Renal cortical epithelial cell (primary cell): ENCODE data around the gene SERPINA1. TPM values are rescaled to one million over a fixed set of nuclear protein-coding genes. Genes with fewer than 3 reads are reported as not detected.
"Not testable (repeated sequence)": the region's sequence is repeated elsewhere in the genome, so short reads cannot be mapped to it uniquely, and the experiment has no call there.

ENCODE experiments used
- DNase-seq: peaks from one replicate; pipeline ENCODE4 v3.0.0-alpha.2; 2011; ENCODE audit warnings: low read depth
- total RNA-seq: library from RNA; depleted of rRNA; stranded (reverse); fragments of >200 nt; gene quantifications from 2 replicates; pipeline ENCODE4 v1.2.3, GENCODE V29; 2014

The SERPINA1 gene
- total RNA-seq: 32.1 and 137 TPM in 2 replicates

DNA sequence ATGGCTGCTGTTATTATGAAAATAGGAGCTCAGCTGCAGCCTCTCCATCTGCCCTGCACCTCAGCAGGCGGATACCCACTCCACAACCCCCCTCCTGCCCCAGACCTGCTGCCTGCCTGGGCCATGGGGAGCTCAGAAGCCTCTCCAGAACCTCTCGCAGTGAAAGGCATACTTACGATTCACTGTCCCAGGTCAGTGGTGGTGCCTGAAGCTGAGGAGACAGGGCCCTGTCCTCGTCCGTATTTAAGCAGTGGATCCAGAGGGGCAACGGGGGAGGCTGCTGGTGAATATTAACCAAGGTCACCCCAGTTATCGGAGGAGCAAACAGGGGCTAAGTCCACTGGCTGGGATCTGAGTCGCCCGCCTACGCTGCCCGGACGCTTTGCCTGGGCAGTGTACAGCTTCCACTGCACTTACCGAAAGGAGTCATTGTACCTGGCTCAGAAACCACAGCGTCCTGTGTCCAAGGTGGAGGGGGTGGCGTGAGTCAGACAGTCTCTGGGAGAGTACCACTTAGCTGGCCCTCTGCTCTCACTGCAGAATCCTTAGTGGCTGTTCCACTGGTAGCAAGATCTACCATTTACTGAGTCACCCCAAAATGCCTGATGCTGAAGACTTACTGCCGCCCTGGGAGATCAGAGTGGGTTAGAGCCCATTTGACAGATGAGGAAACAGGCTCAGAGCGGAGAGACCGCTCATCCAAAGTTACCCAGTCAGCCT lies at the start of gene SERPINA1:
TSS of gene SERPINA1 (minus strand) at position 219 of the 720 bp plus-strand sequence. CDS start 5,365 bp downstream, outside the sequence.
- DNase-seq: peak; percentile 91

DNA sequence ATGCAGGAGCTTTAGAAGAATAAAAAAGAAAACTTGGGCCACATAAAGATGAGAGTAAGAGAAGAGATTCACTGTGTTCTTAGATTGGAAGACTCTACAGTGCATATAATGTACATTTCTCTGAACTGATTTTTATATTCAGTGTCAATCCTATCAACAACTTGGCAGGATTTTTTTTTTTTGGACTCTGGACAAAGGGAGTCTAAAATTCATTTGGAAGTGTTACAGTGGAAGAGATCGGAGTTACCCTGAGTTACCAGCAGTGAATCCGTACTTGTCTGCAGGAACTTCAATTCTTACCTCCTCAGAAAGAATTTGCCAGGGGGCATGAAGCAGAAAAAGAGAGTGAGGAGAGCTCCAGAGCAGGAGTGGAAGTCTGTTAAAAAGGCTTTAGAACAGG lies 40.2 kb upstream of the SERPINA1 start:
- DNase-seq: no peak

DNA sequence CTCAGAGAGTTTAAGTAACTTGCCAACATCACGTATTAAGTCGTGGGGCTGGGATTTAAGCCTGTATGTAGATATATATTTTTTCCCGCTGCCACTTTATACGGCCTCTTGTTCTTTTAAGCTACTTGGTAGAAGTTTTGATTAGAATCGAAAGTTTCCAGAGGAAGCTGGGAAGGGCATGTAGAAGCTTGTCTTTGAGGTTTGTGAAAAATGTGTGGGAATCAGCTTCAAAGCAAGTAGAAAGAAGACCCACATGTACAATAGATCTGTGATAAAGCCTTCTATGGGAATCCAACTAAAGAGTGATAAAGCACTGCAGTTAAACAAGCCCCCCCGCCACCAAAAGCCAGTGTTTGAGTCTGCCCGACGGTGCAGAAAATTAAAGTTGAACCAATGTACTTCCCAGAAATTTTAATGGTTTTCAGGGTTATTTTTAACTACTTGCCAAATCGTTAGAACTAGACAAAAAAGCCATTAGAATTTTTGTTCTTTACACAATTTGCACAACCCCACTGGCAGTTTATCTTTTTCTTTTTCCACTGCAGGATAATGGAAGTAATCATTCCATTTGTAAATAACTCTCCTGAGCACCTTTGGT lies 38.7 kb upstream of the SERPINA1 start:
- no peak for DNase-seq

DNA sequence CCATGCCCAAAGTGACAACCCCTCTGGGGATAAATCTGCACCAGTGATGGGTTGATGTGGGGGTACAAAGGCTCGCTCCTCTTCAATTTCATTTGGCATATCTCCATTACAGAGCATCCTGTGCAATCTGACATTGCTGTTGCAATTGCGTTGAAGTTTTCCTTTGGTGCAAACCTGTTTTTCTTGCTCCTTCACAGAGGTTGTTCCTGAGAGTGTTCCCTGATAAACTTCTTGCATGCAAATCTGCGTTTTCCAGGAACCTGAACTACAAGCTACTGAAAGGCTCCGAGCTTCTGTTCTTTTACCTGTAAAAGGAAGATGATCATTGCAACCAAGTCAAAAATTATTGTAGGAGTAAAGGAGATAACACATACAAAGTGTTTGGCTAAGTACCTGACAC lies 38.1 kb upstream of the SERPINA1 start:
- no peak for DNase-seq

DNA sequence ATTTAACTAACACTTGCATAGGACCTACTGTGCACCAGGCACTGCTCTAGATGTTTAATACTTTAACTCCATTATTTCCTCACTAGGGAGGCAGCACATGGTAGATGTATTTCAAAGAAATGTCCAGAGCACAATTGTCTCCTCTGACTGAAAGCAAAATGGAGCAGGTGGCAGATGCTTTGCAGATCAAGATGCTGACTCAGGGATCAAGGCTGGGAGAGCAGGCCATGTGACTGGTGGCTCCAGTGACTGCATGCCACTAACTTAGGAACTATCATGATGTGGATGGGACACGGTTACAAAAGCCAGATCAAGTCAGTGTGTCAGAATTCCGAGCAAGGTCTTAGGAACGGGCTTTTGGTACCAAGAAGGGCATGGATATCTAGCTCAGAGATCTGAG lies 36.0 kb upstream of the SERPINA1 start:
- no peak for DNase-seq

DNA sequence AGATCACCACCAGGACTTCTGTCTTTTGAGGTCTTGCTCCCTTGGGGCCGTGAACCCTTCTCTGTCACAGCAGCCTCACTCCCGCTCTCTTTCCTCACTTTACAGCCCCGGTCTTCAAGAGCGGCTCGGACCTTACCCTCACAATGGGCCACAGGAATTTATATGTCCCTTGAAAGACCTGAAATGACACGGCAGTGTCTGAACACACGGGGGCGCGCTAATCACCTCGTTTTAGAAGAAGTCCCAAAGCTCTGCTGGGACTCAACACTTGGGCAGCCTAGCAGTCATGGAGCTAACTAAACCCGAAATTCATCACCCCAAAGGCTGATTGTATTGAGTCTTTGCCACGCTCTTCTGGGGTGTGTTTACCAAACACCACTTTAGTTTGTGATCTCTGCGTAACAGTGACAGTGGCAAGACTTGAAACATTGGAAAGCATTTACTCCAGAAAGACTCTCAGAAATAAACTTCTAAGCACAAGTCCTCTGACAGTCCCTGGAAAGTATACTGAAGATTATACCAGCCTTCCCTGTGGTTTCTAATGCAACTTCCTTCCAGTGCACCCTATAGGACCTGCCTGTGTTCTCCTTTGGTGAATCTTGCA lies 35.2 kb upstream of the SERPINA1 start:
- DNase-seq: peak; percentile 68

DNA sequence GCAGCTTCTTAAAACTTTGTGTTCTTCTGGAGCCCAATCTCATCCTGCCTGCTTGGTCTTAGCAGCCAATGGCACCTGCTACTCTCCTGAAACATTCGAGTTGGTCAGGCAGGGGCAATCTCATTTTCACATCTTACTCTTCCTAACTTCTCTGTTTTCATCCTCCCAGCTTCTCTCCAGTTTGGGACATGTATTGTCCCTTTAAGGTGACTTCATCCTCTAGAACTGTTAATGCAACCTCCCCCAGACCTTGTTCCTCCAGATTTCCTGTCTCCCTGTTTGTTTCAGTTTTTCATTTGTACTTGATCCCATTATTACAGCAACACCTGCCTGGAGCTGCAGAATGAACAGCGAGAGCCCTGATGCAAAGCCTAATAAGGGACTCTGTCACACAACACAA lies 32.9 kb upstream of the SERPINA1 start:
- DNase-seq: no peak

DNA sequence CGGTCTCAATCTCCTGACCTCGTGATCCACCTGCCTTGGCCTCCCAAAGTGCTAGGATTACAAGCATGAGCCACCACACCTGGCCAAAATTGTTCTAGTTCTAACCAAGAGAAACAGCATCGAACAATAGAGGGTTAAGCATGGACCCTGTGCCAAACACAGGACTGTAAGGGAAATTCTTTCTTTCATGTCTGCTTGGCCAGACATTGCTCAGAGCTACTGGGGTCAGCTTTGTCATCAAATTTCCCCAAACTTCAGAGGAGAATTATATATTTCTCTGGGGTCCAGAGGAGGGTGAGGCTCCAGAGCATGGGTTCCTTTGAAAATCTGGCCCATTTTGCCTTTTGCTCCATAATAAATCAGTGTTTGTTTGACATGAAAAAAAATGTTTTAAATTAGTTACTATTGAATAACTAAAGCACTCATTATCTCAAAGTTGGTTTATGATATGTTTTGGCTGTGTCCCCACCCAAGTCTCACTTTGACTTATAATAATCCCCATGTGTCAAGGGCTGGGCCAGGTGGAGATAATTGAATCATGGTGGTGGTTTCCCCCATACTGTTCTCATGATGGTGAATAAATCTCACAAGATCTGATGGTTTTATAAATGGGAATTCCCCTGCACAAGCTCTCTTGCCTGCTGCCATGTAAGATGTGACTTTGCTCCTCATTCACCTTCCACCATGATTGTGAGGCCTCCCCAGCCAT lies 29.2 kb upstream of the SERPINA1 start:
- not testable (repeated sequence) for DNase-seq

DNA sequence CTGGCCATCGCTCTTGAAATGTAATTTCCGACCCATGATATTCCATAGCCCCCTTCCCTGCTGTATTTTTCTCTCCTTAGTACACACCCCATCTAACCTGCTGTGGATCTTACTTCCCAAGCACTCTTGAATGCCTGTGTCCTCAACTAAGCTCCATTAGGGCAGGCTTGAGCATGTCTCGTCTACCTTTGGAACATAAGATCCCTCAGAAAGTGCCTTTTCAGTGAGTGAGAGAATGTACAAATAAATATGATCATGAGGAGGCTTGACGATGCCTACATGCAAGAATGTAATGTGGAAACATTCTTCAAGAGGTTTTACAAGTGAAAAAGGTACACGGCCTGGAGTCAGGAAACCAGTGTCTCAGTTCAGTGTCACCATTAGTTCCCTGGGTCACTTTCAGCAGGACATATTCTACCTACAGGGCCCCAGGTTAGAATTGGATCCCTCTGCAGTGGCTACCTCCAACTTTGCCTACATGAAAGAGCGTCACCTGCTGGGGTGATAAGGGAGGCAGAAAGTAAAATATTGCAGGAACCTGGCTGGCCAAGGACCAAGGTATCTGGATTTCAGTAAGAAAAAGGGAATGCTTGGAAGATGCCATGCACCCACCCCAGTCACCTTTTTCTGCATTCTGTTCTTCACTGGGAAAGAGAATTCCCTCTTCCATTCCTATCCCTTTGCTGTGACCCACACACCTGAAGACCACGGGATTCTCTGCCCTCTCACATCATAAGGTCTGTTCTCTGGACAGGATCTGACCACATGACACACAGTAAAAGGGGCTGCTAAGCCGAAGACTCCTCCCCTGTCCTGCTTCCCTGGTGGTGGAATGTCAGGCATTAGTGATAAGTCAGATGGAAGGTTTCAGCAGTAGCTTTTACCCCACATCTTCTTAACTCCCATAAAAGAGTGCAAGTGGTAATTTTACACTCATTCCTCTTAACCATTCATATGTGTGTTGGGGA lies 24.6 kb upstream of the SERPINA1 start:
- no peak for DNase-seq

DNA sequence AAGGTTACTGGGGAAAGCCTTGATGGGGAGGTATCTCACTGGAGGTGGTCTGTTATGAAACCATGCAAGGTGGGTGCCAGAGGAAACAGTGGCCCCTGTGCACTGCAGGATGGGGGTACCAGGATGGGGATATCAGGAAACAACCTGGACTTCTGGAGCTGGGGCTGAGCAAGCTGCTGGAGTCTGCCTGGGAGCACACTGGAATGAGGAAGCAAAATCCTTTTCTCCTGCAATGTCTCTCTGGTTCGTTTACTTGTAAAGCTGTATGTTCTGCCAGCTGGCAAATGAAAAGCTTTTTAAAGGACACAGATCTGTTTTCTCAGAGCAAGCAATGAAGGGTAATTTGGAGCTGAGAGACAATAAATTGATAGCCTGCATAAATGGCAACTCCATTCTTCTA lies 23.2 kb upstream of the SERPINA1 start:
- DNase-seq: peak; percentile 57

DNA sequence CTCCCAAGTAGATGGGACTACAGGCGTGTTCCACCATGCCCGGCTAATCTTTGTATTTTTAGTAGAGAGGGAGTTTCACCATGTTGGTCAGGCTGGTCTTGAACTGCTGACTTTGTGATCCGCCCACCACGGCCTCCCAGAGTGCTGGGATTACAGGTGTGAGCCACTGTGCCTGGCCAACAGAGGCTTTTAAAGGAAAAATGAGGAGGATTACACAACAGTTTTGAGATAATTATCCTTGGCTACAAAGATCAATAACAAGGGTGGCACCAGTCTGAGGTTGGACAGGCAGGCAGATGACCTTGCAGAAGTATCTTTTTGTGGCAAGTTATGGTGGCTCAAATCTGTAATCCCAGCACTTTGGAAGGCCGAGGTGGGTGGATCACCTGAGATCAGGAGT lies 21.0 kb upstream of the SERPINA1 start:
- DNase-seq: not testable (repeated sequence)

DNA sequence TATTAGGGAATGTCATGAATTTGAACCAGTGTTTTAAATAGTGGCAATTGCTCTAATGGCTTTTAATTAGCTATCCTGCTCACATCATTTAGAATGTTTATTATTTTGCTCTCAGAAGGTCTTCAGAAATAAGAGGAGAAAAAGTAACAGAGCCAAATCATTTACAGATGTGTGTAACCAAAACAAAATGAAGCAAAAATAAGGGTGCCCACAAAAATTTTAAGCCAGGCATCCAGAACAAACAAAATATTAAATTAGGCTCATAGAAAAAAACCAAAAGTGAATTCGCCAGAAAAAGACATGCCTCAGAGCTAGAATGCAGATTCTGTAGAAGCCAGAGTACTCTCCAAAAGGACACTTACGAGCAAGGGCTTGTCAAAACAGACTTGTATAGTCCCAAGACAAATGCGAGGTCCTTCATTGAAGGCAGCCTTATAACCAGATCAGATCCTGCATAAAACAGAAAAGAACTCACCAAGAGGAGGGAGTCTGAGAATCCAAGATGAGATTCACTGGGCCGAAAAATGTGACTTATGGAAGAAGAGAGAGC lies 20.2 kb upstream of the SERPINA1 start:
- no peak for DNase-seq

DNA sequence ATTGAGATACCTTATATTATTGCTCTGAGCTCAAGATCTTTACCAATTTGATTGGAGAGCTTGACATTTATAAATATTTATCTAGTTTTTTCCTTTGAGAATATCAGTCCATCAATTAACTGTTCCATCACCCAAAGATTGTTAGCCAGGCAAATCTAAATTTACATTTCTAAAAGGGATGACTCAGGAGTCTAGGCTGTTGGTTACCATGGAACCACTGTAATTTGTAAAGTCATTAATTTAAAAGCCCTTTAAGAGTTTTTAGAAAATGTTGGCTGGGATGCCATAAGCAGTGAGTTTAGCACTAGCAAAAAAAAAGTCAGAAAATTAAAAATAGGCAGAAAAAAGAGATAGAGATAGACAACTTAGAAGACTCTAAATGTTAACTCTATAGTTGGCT lies 19.5 kb upstream of the SERPINA1 start:
- peak; percentile 41 for DNase-seq

DNA sequence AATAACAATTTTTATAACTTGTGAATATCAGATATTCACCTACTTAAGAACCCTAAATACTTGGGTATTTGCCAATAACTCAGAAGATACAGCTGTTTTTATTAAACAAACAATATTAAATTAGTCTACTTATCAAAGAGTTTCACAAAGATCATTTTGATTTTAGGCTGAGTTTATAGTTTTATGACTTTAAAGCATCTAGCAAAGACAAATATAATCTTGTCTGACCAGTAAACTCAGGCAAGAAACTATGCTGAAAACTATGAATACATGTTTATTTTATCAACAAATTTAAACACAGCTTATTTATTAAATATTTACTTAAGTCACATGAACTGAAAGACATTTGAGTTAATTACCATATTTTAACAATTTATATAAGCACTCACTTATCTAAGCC lies 18.5 kb upstream of the SERPINA1 start:
- no peak for DNase-seq

DNA sequence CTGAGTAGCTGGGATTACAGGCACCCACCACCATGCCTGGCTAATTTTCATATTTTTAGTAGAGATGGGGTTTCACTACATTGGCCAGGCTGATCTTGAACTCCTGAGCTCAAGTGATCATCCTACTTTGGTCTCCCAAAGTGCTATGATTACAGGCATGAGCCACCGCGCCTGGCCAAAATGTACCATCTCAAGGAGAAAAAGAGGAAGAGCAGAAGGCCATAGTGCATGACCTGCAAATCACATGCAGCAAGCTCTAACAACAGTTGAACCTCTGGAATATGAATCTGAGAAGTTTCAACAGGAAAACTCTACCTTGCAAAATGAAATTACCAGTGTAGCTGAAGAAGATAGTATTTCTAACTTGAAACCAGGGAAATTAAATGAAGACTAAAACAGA lies 17.1 kb upstream of the SERPINA1 start:
- DNase-seq: no peak

DNA sequence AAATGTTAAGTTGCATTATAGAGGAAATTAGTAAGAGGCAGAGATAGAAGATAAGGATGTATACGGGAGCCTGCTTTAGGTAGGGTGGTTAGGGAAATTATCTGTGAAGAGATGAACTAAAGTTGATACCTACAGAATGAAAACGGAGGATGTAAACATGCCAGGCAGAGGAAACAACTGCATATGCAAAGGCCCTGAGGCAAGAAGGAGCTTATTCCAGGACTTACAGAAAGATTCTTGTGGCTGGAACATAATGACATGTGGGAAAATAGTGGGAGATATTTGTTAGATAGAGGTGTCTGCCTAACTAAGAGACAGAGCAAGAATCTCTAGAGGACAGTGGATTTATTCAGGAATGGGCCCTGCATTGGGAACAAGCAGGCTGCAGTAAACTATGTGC lies 16.2 kb upstream of the SERPINA1 start:
- no peak for DNase-seq

DNA sequence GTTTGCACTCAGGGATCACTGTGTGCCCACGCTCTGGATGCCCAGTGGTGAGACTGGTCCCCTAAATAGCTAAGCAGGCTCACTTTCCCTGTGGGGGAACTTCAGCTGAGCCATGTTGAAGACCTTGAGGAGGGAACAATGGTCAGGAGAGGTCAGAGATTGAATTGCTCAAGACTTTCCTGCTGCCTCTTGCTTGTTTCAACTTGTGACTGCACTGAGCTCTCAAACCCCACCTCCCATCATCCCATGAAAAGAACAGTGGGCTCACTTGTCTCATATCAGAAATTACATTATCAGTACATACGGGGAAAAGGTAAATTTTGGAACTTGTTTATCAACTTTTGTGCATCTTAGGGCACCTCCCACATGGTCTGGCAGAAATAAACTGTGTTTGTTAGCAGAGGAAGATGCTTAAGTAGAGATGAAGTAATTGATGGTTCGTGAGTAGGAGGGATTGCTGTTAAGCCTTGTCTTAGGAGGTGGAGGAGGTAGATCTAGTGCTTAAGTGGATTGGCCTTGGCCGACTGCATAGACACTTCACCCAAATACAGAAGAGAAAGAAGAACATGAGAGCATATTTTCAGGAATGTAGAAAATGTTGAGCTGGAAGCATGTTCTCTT lies 15.0 kb upstream of the SERPINA1 start:
- no peak for DNase-seq

DNA sequence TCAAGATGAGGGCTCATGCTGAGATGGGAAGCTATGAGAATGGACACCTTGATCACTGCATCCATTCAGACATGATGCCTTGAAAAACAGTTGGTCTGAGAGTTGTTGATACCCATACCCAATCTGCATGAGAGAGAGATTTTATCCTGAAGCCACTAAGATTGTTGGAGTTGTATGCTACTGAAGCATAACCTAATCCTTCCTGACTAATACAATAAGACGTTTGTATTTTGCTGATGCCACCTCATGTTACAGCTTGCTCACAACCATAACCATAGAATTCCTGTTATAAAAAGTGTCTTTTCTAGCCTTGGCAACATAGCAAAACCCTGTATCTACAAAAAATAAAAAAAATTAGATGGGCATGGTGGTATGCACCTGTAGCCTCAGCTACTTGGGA lies 12.7 kb upstream of the SERPINA1 start:
- DNase-seq: peak; percentile 32

DNA sequence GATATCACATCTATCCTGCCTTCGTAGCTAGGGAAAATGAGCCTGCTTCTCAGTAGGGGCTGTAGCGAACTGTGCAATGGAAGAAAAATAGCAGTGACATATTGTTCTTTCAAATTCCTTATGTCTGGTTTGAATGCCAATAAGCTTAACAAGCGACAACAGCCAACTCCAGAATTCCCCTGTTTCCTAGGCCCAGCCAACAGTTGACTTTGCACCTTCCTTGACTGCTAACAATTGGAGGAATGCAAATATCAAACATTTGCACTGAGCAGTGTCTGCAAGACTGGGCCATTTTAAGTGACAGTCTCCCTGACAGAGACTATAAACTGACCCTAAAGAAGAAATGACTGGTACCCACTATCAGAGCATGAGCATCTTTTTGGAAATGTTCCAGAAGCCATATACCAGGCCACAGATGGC lies 12.0 kb upstream of the SERPINA1 start:
- DNase-seq: no peak

DNA sequence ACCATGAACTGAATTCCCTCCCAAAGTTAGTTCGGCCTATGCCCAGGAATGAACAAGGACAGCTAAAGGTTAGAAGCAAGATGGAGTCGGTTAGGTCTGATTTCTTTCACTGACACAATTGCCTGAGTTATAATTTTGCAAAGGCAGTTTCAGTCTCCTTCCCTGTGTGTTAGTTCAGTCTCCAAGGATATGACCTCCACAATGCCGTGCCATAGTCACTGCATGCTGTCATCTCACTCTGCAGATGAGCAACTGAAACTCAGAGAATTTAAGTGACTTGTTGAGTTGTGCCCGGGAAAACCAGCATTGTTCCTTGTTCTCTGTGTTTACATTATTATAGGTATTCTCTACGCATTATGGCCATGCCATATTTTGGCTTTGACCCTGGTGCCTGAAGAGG lies 10.1 kb upstream of the SERPINA1 start:
- no peak for DNase-seq

DNA sequence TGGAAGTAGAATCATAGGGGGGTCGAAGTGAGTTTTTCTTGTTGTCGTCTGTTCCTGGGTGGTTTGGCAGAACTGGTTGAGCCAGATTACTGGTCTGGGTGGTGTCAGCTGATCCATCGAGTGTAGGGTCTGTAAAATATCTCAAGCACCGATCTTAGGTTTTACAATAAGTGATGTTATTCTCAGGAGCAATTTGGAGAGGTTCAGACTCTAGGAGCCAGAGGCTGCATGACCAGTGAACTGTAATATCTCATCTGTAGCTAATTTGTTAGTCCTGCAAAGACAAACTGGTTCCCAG lies 9.7 kb upstream of the SERPINA1 start:
- no peak for DNase-seq
